Endothelial cell of umbilical vein (primary cell): ENCODE measurements around the gene PTK6. TPM values are rescaled to one million over a fixed set of nuclear protein-coding genes. Genes with fewer than 3 reads are reported as not detected.
"Not testable (repeated sequence)": the region's sequence is repeated elsewhere in the genome, so short reads cannot be mapped to it uniquely, and the experiment has no call there.

Experiments used
- BruUV-seq: library from RNA; stranded (reverse); fragments of 400-500 nt; replicated peaks from 2 replicates; lab custom pipeline; 2021; lab: Mats Ljungman, UMichigan
- CTCF ChIA-PET: fragments of 300-600, 350-600 bp; sonication (Branson Sonifier 250); formaldehyde crosslinking; loops from one replicate; lab custom pipeline; 2021; ENCODE audit warnings: antibody characterized with exemption, inconsistent platforms; lab: Charles Lee
- POLR2A ChIA-PET: fragments of 300-600, 350-600 bp; sonication (Branson Sonifier 250); formaldehyde crosslinking; loops from one replicate; lab custom pipeline; 2021; ENCODE audit warnings: antibody characterized with exemption, inconsistent platforms; lab: Charles Lee
- DNase-seq: peaks from one replicate; pipeline ENCODE4 v3.0.0-alpha.2; 2011; ENCODE audit warnings: low read depth, low spot score
- FAIRE-seq: peaks from 2 replicates; lab custom pipeline; 2011; peaks lifted over from hg19 to GRCh38; lab: Jason Lieb, UNC
- H2AFZ ChIP-seq: 2 replicates; pipeline ENCODE4 v1.6.0; 2012; ENCODE audit warnings: low read depth, low read length, control low read depth, inconsistent platforms
- H3K27ac ChIP-seq: 2 replicates; pipeline ENCODE4 v1.5.1; 2011; ENCODE audit warnings: low read depth, mild to moderate bottlenecking, control low read depth, low read length, moderate library complexity; ENCODE audit not compliant: insufficient read depth
- H3K27me3 ChIP-seq, 2 experiments: 2 replicates each; pipeline versions ENCODE4 v1.6.0 to v1.6.1; 2011; ENCODE audit warnings: low read length in 2 of 2, mixed read lengths in 1 of 2; ENCODE audit not compliant: control insufficient read depth in 2 of 2, insufficient read depth in 2 of 2
- H3K36me3 ChIP-seq, 2 experiments: 2 replicates in 1 of 2; 3 replicates in 1 of 2; pipeline ENCODE4 v1.5.1; 2011; ENCODE audit warnings: low read length in 2 of 2, mild to moderate bottlenecking in 1 of 2, moderate library complexity in 1 of 2; ENCODE audit not compliant: control insufficient read depth in 2 of 2, insufficient read depth in 2 of 2; ENCODE audit errors: extremely low read depth in 1 of 2
- H3K4me1 ChIP-seq: 3 replicates; pipeline ENCODE4 v1.5.1; 2011; ENCODE audit warnings: mild to moderate bottlenecking, low read length; ENCODE audit not compliant: control insufficient read depth, insufficient read depth; ENCODE audit errors: extremely low read depth
- H3K4me2 ChIP-seq: 2 replicates; pipeline ENCODE4 v1.6.1; 2011; ENCODE audit warnings: low read length, control low read depth, mixed read lengths; ENCODE audit not compliant: insufficient read depth
- H3K4me3 ChIP-seq, 3 experiments: fragments of 200-600 bp in 1 of 3; sonication (generic), shearing (Covaris generic) in 1 of 3; replicated peaks in 1 of 3; 2 replicates each; pipeline ENCODE4 v1.5.1; 2011 to 2016; ENCODE audit warnings: control low read depth in 3 of 3, low read length in 3 of 3, mild to moderate bottlenecking in 2 of 3, inconsistent platforms in 1 of 3, low read depth in 1 of 3, moderate library complexity in 1 of 3; ENCODE audit not compliant: insufficient read depth in 1 of 3
- H3K79me2 ChIP-seq: 2 replicates; pipeline ENCODE4 v1.6.0; 2012; ENCODE audit warnings: low read length, inconsistent platforms; ENCODE audit not compliant: control insufficient read depth, insufficient read depth
- H3K9ac ChIP-seq: replicated peaks from 2 replicates; pipeline ENCODE3; 2011; ENCODE audit warnings: low read length, control low read depth; ENCODE audit not compliant: insufficient read depth; ENCODE audit errors: extremely low read depth
- H3K9me1 ChIP-seq: replicated peaks from 3 replicates; pipeline ENCODE4 v1.6.0; 2011; ENCODE audit warnings: mild to moderate bottlenecking, low read length; ENCODE audit not compliant: control insufficient read depth, insufficient read depth; ENCODE audit errors: extremely low read depth
- H3K9me3 ChIP-seq: replicated peaks from 2 replicates; pipeline ENCODE4 v1.5.1; 2012; ENCODE audit warnings: low read length, inconsistent platforms; ENCODE audit not compliant: control insufficient read depth, insufficient read depth
- H4K20me1 ChIP-seq: replicated peaks from 2 replicates; pipeline ENCODE3; 2011; ENCODE audit warnings: mild to moderate bottlenecking, low read length; ENCODE audit not compliant: control insufficient read depth, insufficient read depth; ENCODE audit errors: extremely low read depth
- CTCF ChIP-seq, 2 donors: IDR thresholded peaks; 1 replicate in 1 of 2; 2 replicates in 1 of 2; pipeline ENCODE4 v1.5.1; 2011; ENCODE audit warnings: low read length in 2 of 2, mild to moderate bottlenecking in 2 of 2, moderate library complexity in 2 of 2, control low read depth in 1 of 2, inconsistent platforms in 1 of 2, low read depth in 1 of 2; ENCODE audit not compliant: insufficient read depth in 1 of 2; ENCODE audit errors: extremely low read depth in 1 of 2
- EZH2 ChIP-seq: IDR thresholded peaks from 2 replicates; pipeline ENCODE4 v1.6.1; 2012; ENCODE audit warnings: borderline replicate concordance, low read depth, mild to moderate bottlenecking, moderate library complexity, low read length, inconsistent platforms; ENCODE audit not compliant: severe bottlenecking
- FOS ChIP-seq: IDR thresholded peaks from 2 replicates; pipeline ENCODE4 v1.6.1; 2011; ENCODE audit warnings: mild to moderate bottlenecking, low read length, moderate library complexity, borderline replicate concordance; ENCODE audit not compliant: insufficient read depth
- GATA2 ChIP-seq: IDR thresholded peaks from 2 replicates; pipeline ENCODE4 v1.7.0; 2011; ENCODE audit warnings: low read depth, mild to moderate bottlenecking, moderate library complexity, mixed read lengths, low read length; ENCODE audit not compliant: insufficient read length, insufficient read depth
- JUN ChIP-seq: IDR thresholded peaks from 2 replicates; pipeline ENCODE4 v1.6.1; 2011; ENCODE audit warnings: borderline replicate concordance, low read depth; ENCODE audit not compliant: insufficient read length, insufficient read depth
- MAX ChIP-seq: IDR thresholded peaks from 2 replicates; pipeline ENCODE4 v1.6.1; 2011; ENCODE audit not compliant: insufficient read depth, insufficient read length
- MYC ChIP-seq: IDR thresholded peaks from one replicate; pipeline ENCODE4 v1.6.1; 2011; ENCODE audit warnings: mild to moderate bottlenecking, low read depth, low read length
- POLR2A ChIP-seq: IDR thresholded peaks from 2 replicates; pipeline ENCODE4 v1.6.1; 2012; ENCODE audit warnings: low read depth, mild to moderate bottlenecking, control low read depth, low read length
- POLR2AphosphoS5 ChIP-seq: IDR thresholded peaks from 2 replicates; pipeline ENCODE4 v1.6.1; 2012; ENCODE audit warnings: low read depth, mild to moderate bottlenecking, control low read depth, low read length, moderate library complexity; ENCODE audit not compliant: insufficient read depth
- dilution Hi-C: fragments of 300-500 bp; cut with MboI; formaldehyde crosslinking; loops from one replicate; pipeline ENCODE4 v1.15.0; 2019; ENCODE audit warnings: low sequenced_read_pairs; ENCODE audit not compliant: extremely low pct_ligation_motif_present
- intact Hi-C: fragments of 100-400 bp; cut with micrococcal nuclease; formaldehyde crosslinking; loops from one replicate; pipeline ENCODE4 v1.10.0; 2022
- polyA plus RNA-seq, 4 experiments: library from polyadenylated mRNA; depleted of rRNA in 3 of 4; stranded (reverse) in 3 of 4; unstranded in 1 of 4; fragments of >200 nt; gene quantifications; 2 replicates each; pipeline versions ENCODE4 v1.2.1 to v1.2.3, GENCODE V29; 2011 to 2012; ENCODE audit warnings: missing spikeins in 1 of 4
- total RNA-seq: library from RNA; stranded (reverse); gene quantifications from 2 replicates; pipeline ENCODE4 v1.2.3, GENCODE V29; 2021

Gene PTK6
- total and polyA plus RNA-seq, 2 donors (not counting 3 experiments of a cell fraction or from before 2014, with no cell fraction given): 0.18 TPM; not detected in 1

- no peak for TF ChIP-seq POLR2A
- TF ChIP-seq JUN: no peak
- TF ChIP-seq POLR2AphosphoS5: no peak
- no peak for TF ChIP-seq EZH2
- TF ChIP-seq MAX: no peak
- TF ChIP-seq CTCF (IDR thresholded peaks at IDR 0.05; ENCODE audit: extremely low read depth in 1 of 2, insufficient read depth in 1 of 2, low read depth in 1 of 2, low read length in 2 of 2): no peak
- TF ChIP-seq MYC: no peak
- TF ChIP-seq FOS: no peak
- TF ChIP-seq GATA2: no peak
- no peak overlapping the region for H2AFZ ChIP-seq
- intact Hi-C loops: loop anchor here (5.0 kb wide), 1 partner anchor 55 kb away; the partner anchor contains the start of gene GMEB2
Measured at GRCh38 chr20:63572071-63572787, 35.1 kb upstream of the PTK6 start.

GRCh38 chr20:63571087-63571478 is 33.9 kb upstream of the PTK6 start:
- H3K4me3 ChIP-seq, H3K27ac ChIP-seq, H3K9ac ChIP-seq, H3K4me2 ChIP-seq, CTCF ChIA-PET, H2AFZ ChIP-seq, H3K9me1 ChIP-seq, BruUV-seq, H3K79me2 ChIP-seq, FAIRE-seq, H3K27me3 ChIP-seq, H3K4me1 ChIP-seq, POLR2A ChIA-PET, H3K36me3 ChIP-seq, H4K20me1 ChIP-seq, DNase-seq, dilution Hi-C loops, H3K9me3 ChIP-seq: not testable (repeated sequence)
- intact Hi-C loops: loop anchor here (5.0 kb wide), 1 partner anchor 56 kb away; the partner anchor contains the start of gene GMEB2

More at GRCh38 chr20:63572071-63572787, 35.1 kb upstream of the PTK6 start:
- H3K36me3 ChIP-seq: no peaks in the 10 kb centered on the region
- ChIA-PET POLR2A (no interaction called here), CTCF (no interaction called here)
- no peak overlapping the region for H3K9ac ChIP-seq
- no peaks in the 10 kb centered on the region for H3K9me3 ChIP-seq
- no TSS peak for BruUV-seq
- H3K4me3 ChIP-seq: no peak overlapping the region
- H3K27ac ChIP-seq: no peak overlapping the region
- no peaks in the 10 kb centered on the region for H3K27me3 ChIP-seq
- H3K79me2 ChIP-seq: peaks cover 5% of the 10 kb centered on the region
- H3K9me1 ChIP-seq: no peaks in the 10 kb centered on the region
- dilution Hi-C loops: no loop called here
- peaks cover 10% of the 10 kb centered on the region for H3K4me1 ChIP-seq
- no peak for FAIRE-seq
- H3K4me2 ChIP-seq: no peak overlapping the region
- H4K20me1 ChIP-seq: no peaks in the 10 kb centered on the region
- no peak for DNase-seq
